ENCODE data around the gene NPFFR1. TPM values are rescaled to one million over a fixed set of nuclear protein-coding genes. Genes with fewer than 3 reads are reported as not detected.

The NPFFR1 gene
- total RNA-seq, 1 donor: not detected

GRCh38 chr10:70299876-70300275, 16.1 kb upstream of the NPFFR1 start:
- no peak for TF ChIP-seq CTCF (IDR thresholded peaks at IDR 0.05; ENCODE audit: insufficient read depth, low read length)
- DNase-seq (ENCODE audit: low read depth): no peak
- H3K4me3 ChIP-seq (ENCODE audit: low read depth, low read length): no peak overlapping the region

- no peak for DNase-seq (ENCODE audit: low read depth)
- H3K4me3 ChIP-seq (ENCODE audit: low read depth, low read length): no peak overlapping the region
- TF ChIP-seq CTCF (IDR thresholded peaks at IDR 0.05; ENCODE audit: insufficient read depth, low read length): no peak
These were observed 14.6 kb upstream of the NPFFR1 start for GRCh38 chr10:70298393-70298792.

- DNase-seq (ENCODE audit: low read depth): no peak
These were observed 13.4 kb upstream of the NPFFR1 start for GRCh38 chr10:70297224-70297623.

GRCh38 chr10:70296406-70296899, 12.6 kb upstream of the NPFFR1 start:
- DNase-seq (ENCODE audit: low read depth): peak; percentile 95
- H3K4me3 ChIP-seq (ENCODE audit: low read depth, low read length): no peak overlapping the region
- no peak for TF ChIP-seq CTCF (IDR thresholded peaks at IDR 0.05; ENCODE audit: insufficient read depth, low read length)

More at GRCh38 chr10:70297224-70297623, 13.4 kb upstream of the NPFFR1 start:
- no peak for TF ChIP-seq CTCF (IDR thresholded peaks at IDR 0.05; ENCODE audit: insufficient read depth, low read length)
- no peak overlapping the region for H3K4me3 ChIP-seq (ENCODE audit: low read depth, low read length)

- H3K4me3 ChIP-seq (ENCODE audit: low read depth, low read length): no peak overlapping the region
- no peak for TF ChIP-seq CTCF (IDR thresholded peaks at IDR 0.05; ENCODE audit: insufficient read depth, low read length)
- no peak for DNase-seq (ENCODE audit: low read depth)
These were observed 12.1 kb upstream of the NPFFR1 start for GRCh38 chr10:70295926-70296325.

- DNase-seq (ENCODE audit: low read depth): no peak
- no peak for TF ChIP-seq CTCF (IDR thresholded peaks at IDR 0.05; ENCODE audit: insufficient read depth, low read length)
- H3K4me3 ChIP-seq (ENCODE audit: low read depth, low read length): no peak overlapping the region
These were observed 11.5 kb upstream of the NPFFR1 start for GRCh38 chr10:70295321-70295720.

- no peak for DNase-seq (ENCODE audit: low read depth)
- no peak for TF ChIP-seq CTCF (IDR thresholded peaks at IDR 0.05; ENCODE audit: insufficient read depth, low read length)
- no peak overlapping the region for H3K4me3 ChIP-seq (ENCODE audit: low read depth, low read length)
These were observed 9.5 kb upstream of the NPFFR1 start for GRCh38 chr10:70293169-70293843.
